ENCODE data around the gene ANKRD12. TPM values are rescaled to one million over a fixed set of nuclear protein-coding genes. Genes with fewer than 3 reads are reported as not detected.

The ANKRD12 gene
- total RNA-seq, 4 donors from 2014 or later, result 39.9 to 172 (median 58.9) TPM

- Histone ChIP-seq H3K36me3 (no peaks in the 10 kb centered on the region), H3K27me3 (no peaks in the 10 kb centered on the region), H3K27ac (peak overlapping the region; percentile 37 to 73 (median 57)), H3K9me3 (no peaks in the 10 kb centered on the region), H3K4me1 (peaks cover 3 to 77% (median 16%) of the 10 kb centered on the region in 4 donors), H3K4me3 (no peak overlapping the region)
- DNase-seq, result peak in 1 of 3 donors; percentile 55
- TF ChIP-seq POLR2A (IDR thresholded peaks at IDR 0.05) (no peak), CTCF (IDR thresholded peaks at IDR 0.05) (no peak)
Observed at GRCh38 chr18:9113468-9114149, 23.0 kb upstream of the ANKRD12 start.

GRCh38 chr18:9115984-9116383, 20.6 kb upstream of the ANKRD12 start:
- Histone ChIP-seq H3K9me3 (no peaks in the 10 kb centered on the region), H3K27ac (peak overlapping the region; percentile 47 to 89 (median 88)), H3K4me3 (no peak overlapping the region), H3K4me1 (peaks cover 0 to 57% (median 9%) of the 10 kb centered on the region in 4 donors), H3K27me3 (no peaks in the 10 kb centered on the region), H3K36me3 (peaks cover 0 to 7% (median 0%) of the 10 kb centered on the region in 3 donors)
- TF ChIP-seq CTCF (IDR thresholded peaks at IDR 0.05) (no peak), POLR2A (IDR thresholded peaks at IDR 0.05) (no peak)
- no peak for DNase-seq

GRCh38 chr18:9117980-9118841, 18.4 kb upstream of the ANKRD12 start:
- peaks cover 0 to 43% (median 6%) of the 10 kb centered on the region in 4 donors for H3K4me1 ChIP-seq
- H3K27ac ChIP-seq, result peak overlapping the region; percentile 71 to 88 (median 84)

GRCh38 chr18:9120796-9121195, 15.8 kb upstream of the ANKRD12 start:
- peaks cover 0 to 23% (median 3%) of the 10 kb centered on the region in 4 donors for H3K4me1 ChIP-seq
- H3K27ac ChIP-seq, result peak overlapping the region in 3 of 4 donors; percentile 3 to 35 (median 13)
- peaks cover 0 to 28% (median 0%) of the 10 kb centered on the region in 3 donors for H3K36me3 ChIP-seq
- TF ChIP-seq POLR2A (IDR thresholded peaks at IDR 0.05) (no peak), CTCF (IDR thresholded peaks at IDR 0.05) (no peak)
- H3K4me3 ChIP-seq, result no peak overlapping the region
- H3K27me3 ChIP-seq, result no peaks in the 10 kb centered on the region
- H3K9me3 ChIP-seq, result no peaks in the 10 kb centered on the region
- no peak for DNase-seq

More at GRCh38 chr18:9117980-9118841, 18.4 kb upstream of the ANKRD12 start:
- Histone ChIP-seq H3K27me3 (no peaks in the 10 kb centered on the region), H3K9me3 (no peaks in the 10 kb centered on the region), H3K36me3 (peaks cover 0 to 16% (median 0%) of the 10 kb centered on the region in 3 donors), H3K4me3 (no peak overlapping the region)
- TF ChIP-seq POLR2A (IDR thresholded peaks at IDR 0.05), result no peak
- no peak for TF ChIP-seq CTCF (IDR thresholded peaks at IDR 0.05)
- no peak for DNase-seq

- H3K36me3 ChIP-seq, result peaks cover 0 to 54% (median 0%) of the 10 kb centered on the region in 3 donors
- no peak overlapping the region for H3K4me3 ChIP-seq
- no peaks in the 10 kb centered on the region for H3K27me3 ChIP-seq
- no peak overlapping the region for H3K27ac ChIP-seq
- no peak for DNase-seq
- H3K4me1 ChIP-seq, result peaks cover 0 to 4% (median 0%) of the 10 kb centered on the region in 4 donors
- no peaks in the 10 kb centered on the region for H3K9me3 ChIP-seq
- TF ChIP-seq CTCF (IDR thresholded peaks at IDR 0.05) (no peak), POLR2A (IDR thresholded peaks at IDR 0.05) (no peak)
Observed at GRCh38 chr18:9123520-9123919, 13.1 kb upstream of the ANKRD12 start.

Data from Peyer's patch (tissue), 4 donors.